Prostate gland (tissue), 2 donors: Measurements from ENCODE around the gene TMEM178B. TPM values are rescaled to one million over a fixed set of nuclear protein-coding genes. Genes with fewer than 3 reads are reported as not detected.

Source experiments
- DNase-seq: peaks from one replicate; pipeline ENCODE4 v3.0.0-alpha.2; 2019; ENCODE audit warnings: low spot score
- H3K27ac ChIP-seq, 2 donors: fragments of 200-600 bp; sonication (generic); 2 replicates each; pipeline ENCODE4 v1.5.1; 2017 to 2019
- H3K27me3 ChIP-seq: fragments of 200-600 bp; sonication (generic); replicated peaks from 2 replicates; pipeline ENCODE4 v1.5.1; 2019; ENCODE audit not compliant: insufficient read depth
- H3K36me3 ChIP-seq, 2 donors: fragments of 200-600 bp; sonication (generic); 1 replicate in 1 of 2; 2 replicates in 1 of 2; pipeline versions ENCODE4 v1.5.1 to v1.8.1; 2017 to 2019
- H3K4me1 ChIP-seq: fragments of 200-600 bp; sonication (generic); replicated peaks from 2 replicates; pipeline ENCODE4 v1.5.1; 2019
- H3K4me3 ChIP-seq, 2 donors: fragments of 200-600 bp; sonication (generic); 2 replicates each; pipeline ENCODE4 v1.5.1; 2017 to 2019
- H3K9me3 ChIP-seq: fragments of 200-600 bp; sonication (generic); 2 replicates; pipeline ENCODE4 v1.5.1; 2017
- POLR2A ChIP-seq: fragments of 450-650 bp; IDR thresholded peaks from one replicate; pipeline ENCODE4 v1.6.1; 2016; ENCODE audit warnings: antibody characterized with exemption, mild to moderate bottlenecking
- POLR2AphosphoS5 ChIP-seq: sonication (generic); formaldehyde crosslinking; IDR thresholded peaks from one replicate; pipeline ENCODE4 v1.6.1; 2017; ENCODE audit warnings: antibody characterized with exemption
- WGBS: methylation state at CpG from one replicate; pipeline ENCODE4 v1.1.5; 2018; 5-methylcytosine and 5-hydroxymethylcytosine counted together
- intact Hi-C: fragments of 100-400 bp; cut with DNase I; formaldehyde crosslinking; loops from one replicate; pipeline ENCODE4 v1.14.2; 2022
- total RNA-seq, 2 donors: library from RNA; depleted of rRNA; stranded (reverse); fragments of >200 nt; gene quantifications; one replicate each; pipeline ENCODE4 v1.1.0, GENCODE V29; 2016
- TF ChIP-seq, protein P1 (sequence below), 4 experiments: fragments of 200-600 bp in 2 of 4; fragments of 450-650 bp in 2 of 4; sonication (generic) in 2 of 4; IDR thresholded peaks; 1 replicate in 3 of 4; 2 replicates in 1 of 4; pipeline ENCODE4 v1.5.1; 2016 to 2019; ENCODE audit warnings: antibody characterized with exemption in 4 of 4, mild to moderate bottlenecking in 2 of 4, moderate library complexity in 2 of 4

Gene TMEM178B
- total RNA-seq, 2 donors from 2014 or later = 3.4 to 5.2 TPM

DNA sequence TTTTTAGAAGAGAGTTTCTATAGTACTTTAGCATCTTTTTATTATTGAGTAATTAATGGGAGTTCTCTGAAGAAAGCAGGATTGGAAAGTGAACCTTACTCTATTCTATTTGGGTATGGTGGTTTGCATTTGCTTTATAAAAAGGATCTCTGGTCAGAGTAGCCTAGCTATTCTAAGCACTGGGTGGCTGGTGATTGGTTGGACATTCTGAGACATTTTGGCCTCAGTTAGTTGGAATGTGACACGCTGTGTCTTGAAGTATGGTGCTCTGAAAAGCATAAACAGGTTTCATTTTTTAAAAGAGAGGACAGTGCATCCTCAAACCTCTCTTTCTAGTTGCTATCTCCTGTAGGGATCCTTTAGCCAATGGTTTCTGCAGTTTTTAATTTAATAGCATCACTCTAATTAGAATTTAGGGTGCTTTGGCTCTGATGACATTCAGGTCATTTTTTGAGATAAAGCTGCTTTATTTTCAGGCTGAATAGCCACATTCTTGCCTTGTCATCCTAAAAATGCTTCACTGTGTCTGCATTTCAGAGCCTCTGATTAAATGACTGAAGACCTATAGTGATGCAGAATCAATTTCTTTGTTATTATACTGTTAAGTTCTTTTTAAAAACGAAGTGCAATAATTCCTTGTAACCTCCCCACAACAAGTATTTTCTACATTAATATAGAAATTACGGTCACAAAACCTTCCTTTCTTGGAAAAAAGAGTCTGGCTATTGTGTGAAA lies 20.6 kb downstream of the TMEM178B start:
- 41% methylated on average over 3 of the region's 3 CpGs for whole genome bisulfite sequencing
- TF ChIP-seq POLR2A (no peak), POLR2AphosphoS5 (no peak)
- TF ChIP-seq, protein P1, sequence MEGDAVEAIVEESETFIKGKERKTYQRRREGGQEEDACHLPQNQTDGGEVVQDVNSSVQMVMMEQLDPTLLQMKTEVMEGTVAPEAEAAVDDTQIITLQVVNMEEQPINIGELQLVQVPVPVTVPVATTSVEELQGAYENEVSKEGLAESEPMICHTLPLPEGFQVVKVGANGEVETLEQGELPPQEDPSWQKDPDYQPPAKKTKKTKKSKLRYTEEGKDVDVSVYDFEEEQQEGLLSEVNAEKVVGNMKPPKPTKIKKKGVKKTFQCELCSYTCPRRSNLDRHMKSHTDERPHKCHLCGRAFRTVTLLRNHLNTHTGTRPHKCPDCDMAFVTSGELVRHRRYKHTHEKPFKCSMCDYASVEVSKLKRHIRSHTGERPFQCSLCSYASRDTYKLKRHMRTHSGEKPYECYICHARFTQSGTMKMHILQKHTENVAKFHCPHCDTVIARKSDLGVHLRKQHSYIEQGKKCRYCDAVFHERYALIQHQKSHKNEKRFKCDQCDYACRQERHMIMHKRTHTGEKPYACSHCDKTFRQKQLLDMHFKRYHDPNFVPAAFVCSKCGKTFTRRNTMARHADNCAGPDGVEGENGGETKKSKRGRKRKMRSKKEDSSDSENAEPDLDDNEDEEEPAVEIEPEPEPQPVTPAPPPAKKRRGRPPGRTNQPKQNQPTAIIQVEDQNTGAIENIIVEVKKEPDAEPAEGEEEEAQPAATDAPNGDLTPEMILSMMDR (IDR thresholded peaks at IDR 0.05) = no peak
- no peaks in the 10 kb centered on the region for H3K27me3 ChIP-seq
- H3K4me3 ChIP-seq = no peak overlapping the region
- DNase-seq = no peak
- no peaks in the 10 kb centered on the region for H3K36me3 ChIP-seq
- H3K9me3 ChIP-seq = no peaks in the 10 kb centered on the region
- H3K27ac ChIP-seq = no peak overlapping the region
- no peaks in the 10 kb centered on the region for H3K4me1 ChIP-seq
- intact Hi-C loops = no loop called here

DNA sequence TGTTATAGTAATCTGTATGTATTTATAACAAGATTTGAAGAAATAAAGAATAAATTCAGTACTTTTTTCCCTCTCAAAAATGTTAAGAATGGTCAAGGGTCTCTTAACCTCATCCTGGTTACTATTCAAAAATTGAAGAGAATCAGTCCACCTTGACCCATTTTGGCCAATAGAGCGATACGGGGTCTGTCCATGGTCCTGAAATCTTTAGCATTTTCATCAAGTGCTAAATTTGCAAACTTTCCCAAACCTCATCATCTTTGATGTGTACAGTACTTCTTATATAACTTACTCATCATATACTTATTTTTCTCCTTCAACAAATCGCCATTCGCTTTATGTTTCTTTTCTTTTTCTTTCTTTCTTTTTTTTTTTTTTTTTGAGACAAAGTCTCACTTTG lies 23.6 kb downstream of the TMEM178B start:
- intact Hi-C loops = no loop called here
- no peaks in the 10 kb centered on the region for H3K4me1 ChIP-seq
- no peak for DNase-seq
- no peaks in the 10 kb centered on the region for H3K9me3 ChIP-seq
- TF ChIP-seq POLR2AphosphoS5 (no peak), POLR2A (no peak)
- TF ChIP-seq, protein P1 (IDR thresholded peaks at IDR 0.05) = no peak
- no peaks in the 10 kb centered on the region for H3K36me3 ChIP-seq
- no peak overlapping the region for H3K4me3 ChIP-seq
- no peak overlapping the region for H3K27ac ChIP-seq
- H3K27me3 ChIP-seq = no peaks in the 10 kb centered on the region
- WGBS = 75% methylated on average over 4 of the region's 4 CpGs

DNA sequence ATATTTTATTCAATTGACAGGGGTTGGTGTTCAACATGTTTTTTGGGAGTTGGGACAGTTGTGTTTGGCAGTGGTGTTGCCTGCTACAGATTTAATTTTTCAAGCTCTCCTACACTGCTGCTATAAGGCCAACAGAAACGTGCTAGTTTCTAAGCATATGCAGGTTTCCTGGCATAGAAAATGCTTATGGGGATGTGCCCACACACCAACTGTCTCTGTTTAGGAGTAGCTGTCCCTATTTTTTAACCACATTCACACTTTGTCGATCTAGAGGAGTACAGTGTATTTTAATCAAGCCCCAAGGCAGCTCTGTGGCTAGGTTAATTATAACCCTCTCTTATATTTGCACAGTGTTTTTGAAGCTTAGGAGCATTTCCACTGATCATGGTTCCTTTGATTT lies 28.6 kb downstream of the TMEM178B start:
- no peaks in the 10 kb centered on the region for H3K27me3 ChIP-seq
- no peak for DNase-seq
- intact Hi-C loops = no loop called here
- TF ChIP-seq, protein P1 (IDR thresholded peaks at IDR 0.05) = no peak
- TF ChIP-seq POLR2A (no peak), POLR2AphosphoS5 (no peak)
- WGBS = 65% methylated on average over 2 of the region's 2 CpGs
- no peaks in the 10 kb centered on the region for H3K4me1 ChIP-seq
- no peak overlapping the region for H3K27ac ChIP-seq
- H3K36me3 ChIP-seq = no peaks in the 10 kb centered on the region
- no peaks in the 10 kb centered on the region for H3K9me3 ChIP-seq
- H3K4me3 ChIP-seq = no peak overlapping the region

DNA sequence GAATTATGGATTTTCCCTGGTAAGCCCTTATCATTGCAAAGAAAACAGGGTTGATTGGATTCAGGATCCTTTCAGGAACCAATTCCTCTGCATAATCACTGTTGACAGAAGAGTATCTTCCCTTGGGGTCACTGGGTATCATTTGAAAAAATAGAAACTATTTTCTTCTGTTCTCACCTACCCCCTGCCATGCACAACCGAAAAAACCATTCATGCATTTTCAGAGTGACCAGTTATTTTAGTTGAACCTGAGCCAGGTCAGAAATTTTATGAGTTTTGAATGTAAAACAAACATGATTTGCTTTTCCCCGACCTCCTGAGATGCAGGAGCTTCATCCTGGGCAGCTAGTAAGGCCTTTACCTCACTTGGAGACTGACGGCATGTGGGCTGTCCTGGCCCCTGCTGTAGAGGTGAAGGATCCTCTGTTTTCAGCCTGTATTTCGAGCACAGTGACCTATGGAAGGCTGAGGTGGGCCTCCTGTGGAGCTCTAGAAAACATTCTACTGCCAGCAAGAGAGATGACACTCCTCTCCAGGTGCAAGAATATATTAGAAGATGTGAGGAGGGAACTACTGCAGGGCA lies 30.1 kb downstream of the TMEM178B start:
- TF ChIP-seq POLR2A (no peak), POLR2AphosphoS5 (no peak)
- TF ChIP-seq, protein P1 (IDR thresholded peaks at IDR 0.05) = no peak
- Histone ChIP-seq H3K27me3 (no peaks in the 10 kb centered on the region), H3K27ac (no peak overlapping the region), H3K36me3 (no peaks in the 10 kb centered on the region), H3K4me1 (no peaks in the 10 kb centered on the region), H3K4me3 (no peak overlapping the region), H3K9me3 (no peaks in the 10 kb centered on the region)
- 50% methylated on average over 4 of the region's 4 CpGs for whole genome bisulfite sequencing
- intact Hi-C loops = no loop called here
- no peak for DNase-seq

DNA sequence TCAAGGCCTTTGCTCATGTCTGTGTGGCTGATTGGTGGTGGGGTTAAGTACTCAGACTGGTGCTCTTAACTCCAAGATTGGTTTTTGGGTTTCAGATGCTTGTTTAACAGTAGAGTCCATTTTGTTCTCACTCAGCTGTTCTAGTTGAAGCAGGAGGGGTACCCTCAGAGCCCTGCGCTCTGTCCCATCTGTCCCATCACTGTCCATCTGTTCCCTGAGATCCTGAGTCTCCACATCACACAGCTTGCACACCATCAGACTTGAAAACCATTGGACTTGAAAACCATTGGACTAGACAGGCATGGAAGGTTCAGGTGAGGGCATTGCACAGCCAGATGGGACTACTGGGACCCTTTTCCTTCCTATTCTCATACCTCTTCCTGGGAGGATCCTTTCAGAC lies 39.3 kb downstream of the TMEM178B start:
- intact Hi-C loops = no loop called here
- no peak for TF ChIP-seq POLR2A
- TF ChIP-seq, protein P1 (IDR thresholded peaks at IDR 0.05) = no peak
- no peak for TF ChIP-seq POLR2AphosphoS5
- WGBS = 91% methylated on average over 1 of the region's 1 CpG
- Histone ChIP-seq H3K4me1 (no peaks in the 10 kb centered on the region), H3K27me3 (no peaks in the 10 kb centered on the region), H3K27ac (no peak overlapping the region), H3K4me3 (no peak overlapping the region), H3K36me3 (no peaks in the 10 kb centered on the region), H3K9me3 (no peaks in the 10 kb centered on the region)
- DNase-seq = no peak
